CD14-positive monocyte (primary cell): ENCODE results near the gene COX6A2. TPM values are rescaled to one million over a fixed set of nuclear protein-coding genes. Genes with fewer than 3 reads are reported as not detected.
"Not testable (repeated sequence)": the region's sequence is repeated elsewhere in the genome, so short reads cannot be mapped to it uniquely, and the experiment has no call there.

ENCODE experiments used
- DNase-seq, 3 donors: peaks; one replicate each; pipeline ENCODE4 v3.0.0-alpha.2; 2011 to 2022
- H2AFZ ChIP-seq: 2 replicates; pipeline ENCODE4 v1.6.0; 2012; ENCODE audit warnings: mild to moderate bottlenecking, low read depth, low read length, inconsistent platforms; ENCODE audit not compliant: insufficient read depth, poor library complexity, severe bottlenecking
- H3K27ac ChIP-seq, 2 donors: 1 replicate in 1 of 2; 2 replicates in 1 of 2; pipeline ENCODE4 v1.5.1; 2012 to 2013; ENCODE audit warnings: low read length in 2 of 2, control low read depth in 1 of 2, inconsistent platforms in 1 of 2, low read depth in 1 of 2, mild to moderate bottlenecking in 1 of 2
- H3K27me3 ChIP-seq, 2 donors: one replicate each; pipeline versions ENCODE4 v1.6.0 to v1.6.1; 2011 to 2013; ENCODE audit warnings: low read length in 2 of 2; ENCODE audit not compliant: control insufficient read depth in 2 of 2, insufficient read depth in 2 of 2
- H3K36me3 ChIP-seq, 2 donors: replicated peaks in 1 of 2; 1 replicate in 1 of 2; 2 replicates in 1 of 2; pipeline versions ENCODE4 v1.5.1 to v1.6.1; 2012 to 2013; ENCODE audit warnings: low read length in 2 of 2, control low read depth in 1 of 2, inconsistent platforms in 1 of 2, mild to moderate bottlenecking in 1 of 2; ENCODE audit not compliant: insufficient read depth in 2 of 2, control insufficient read depth in 1 of 2
- H3K4me1 ChIP-seq, 2 donors: 1 replicate in 1 of 2; 2 replicates in 1 of 2; pipeline versions ENCODE4 v1.5.1 to v1.6.1; 2012 to 2013; ENCODE audit warnings: low read length in 2 of 2, control low read depth in 1 of 2, inconsistent platforms in 1 of 2, mild to moderate bottlenecking in 1 of 2, moderate library complexity in 1 of 2; ENCODE audit not compliant: insufficient read depth in 2 of 2, control insufficient read depth in 1 of 2
- H3K4me2 ChIP-seq: replicated peaks from 2 replicates; pipeline ENCODE3; 2012; ENCODE audit warnings: low read length, moderate library complexity, mild to moderate bottlenecking; ENCODE audit not compliant: poor library complexity, severe bottlenecking; ENCODE audit errors: extremely low read depth
- H3K4me3 ChIP-seq, 3 experiments: fragments of 200-600 bp in 1 of 3; sonication (generic) in 1 of 3; replicated peaks in 1 of 3; 1 replicate in 2 of 3; 2 replicates in 1 of 3; pipeline ENCODE4 v1.5.1; 2011 to 2013; ENCODE audit warnings: low read length in 3 of 3, mild to moderate bottlenecking in 3 of 3, control low read depth in 2 of 3, low read depth in 2 of 3, inconsistent platforms in 1 of 3, moderate library complexity in 1 of 3
- H3K79me2 ChIP-seq: 2 replicates; pipeline ENCODE4 v1.6.0; 2012; ENCODE audit warnings: mild to moderate bottlenecking, control low read depth, inconsistent platforms, low read length, moderate library complexity; ENCODE audit not compliant: insufficient read depth
- H3K9ac ChIP-seq: 2 replicates; pipeline ENCODE4 v1.6.0; 2017; ENCODE audit warnings: low read length, mild to moderate bottlenecking; ENCODE audit not compliant: insufficient read depth, poor library complexity, severe bottlenecking
- H3K9me3 ChIP-seq, 2 donors: replicated peaks in 1 of 2; 1 replicate in 1 of 2; 2 replicates in 1 of 2; pipeline versions ENCODE4 v1.5.1 to v1.6.1; 2012 to 2013; ENCODE audit warnings: low read length in 2 of 2, control low read depth in 1 of 2; ENCODE audit not compliant: control insufficient read depth in 1 of 2, insufficient read depth in 1 of 2
- H4K20me1 ChIP-seq: 2 replicates; pipeline ENCODE4 v1.6.0; 2012; ENCODE audit warnings: mild to moderate bottlenecking, low read length, control low read depth, moderate library complexity; ENCODE audit not compliant: insufficient read depth
- H3K27ac Mint-ChIP-seq, 7 donors: one replicate each; pipeline ENCODE4 v1.8.0; 2020; ENCODE audit warnings: mild to moderate bottlenecking in 7 of 7, mixed read lengths in 7 of 7, moderate library complexity in 6 of 7, inconsistent platforms in 2 of 7
- H3K27me3 Mint-ChIP-seq, 3 donors: one replicate each; pipeline ENCODE4 v1.8.0; 2021 to 2022; ENCODE audit warnings: low read depth in 3 of 3, mild to moderate bottlenecking in 3 of 3, mixed read lengths in 3 of 3, moderate library complexity in 3 of 3, inconsistent platforms in 1 of 3
- H3K36me3 Mint-ChIP-seq, 2 donors: one replicate each; pipeline ENCODE4 v1.8.0; 2020; ENCODE audit warnings: mixed read lengths in 2 of 2, inconsistent platforms in 1 of 2, mild to moderate bottlenecking in 1 of 2
- H3K4me1 Mint-ChIP-seq: one replicate; pipeline ENCODE4 v1.8.0; 2020; ENCODE audit warnings: mild to moderate bottlenecking, mixed read lengths
- H3K4me3 Mint-ChIP-seq, 2 donors: one replicate each; pipeline ENCODE4 v1.8.0; 2020; ENCODE audit warnings: mild to moderate bottlenecking in 2 of 2, mixed read lengths in 2 of 2, moderate library complexity in 1 of 2
- H3K9me3 Mint-ChIP-seq, 7 donors: one replicate each; pipeline ENCODE4 v1.8.0; 2020 to 2022; ENCODE audit warnings: mixed read lengths in 7 of 7, mild to moderate bottlenecking in 6 of 7, moderate library complexity in 6 of 7, inconsistent platforms in 2 of 7
- WGBS: methylation state at CpG from one replicate; pipeline ENCODE4 v1.1.5; 2013; ENCODE audit warnings: missing lambda C conversion rate; ENCODE audit not compliant: insufficient coverage; 5-methylcytosine and 5-hydroxymethylcytosine counted together
- intact Hi-C, 2 donors: fragments of 100-400 bp; cut with micrococcal nuclease; formaldehyde crosslinking; loops; one replicate each; pipeline versions ENCODE4 v1.15.0 to v1.15.1; 2023
- polyA plus RNA-seq, 3 donors: library from polyadenylated mRNA; depleted of rRNA in 1 of 3; unstranded in 2 of 3; stranded (reverse) in 1 of 3; fragments of 300-500 nt in 2 of 3; fragments of >200 nt in 1 of 3; fragmentation: Illumina TruSeq in 2 of 3; gene quantifications; 1 replicate in 2 of 3; 2 replicates in 1 of 3; pipeline ENCODE4 v1.2.3, GENCODE V29; 2012 to 2021
- TF ChIP-seq, protein P1 (sequence below): fragments of 200-600 bp; IDR thresholded peaks from one replicate; pipeline ENCODE4 v1.8.0; 2022; ENCODE audit warnings: antibody characterized with exemption, mild to moderate bottlenecking

COX6A2 gene
- polyA plus RNA-seq, 3 donors, result not detected

DNA sequence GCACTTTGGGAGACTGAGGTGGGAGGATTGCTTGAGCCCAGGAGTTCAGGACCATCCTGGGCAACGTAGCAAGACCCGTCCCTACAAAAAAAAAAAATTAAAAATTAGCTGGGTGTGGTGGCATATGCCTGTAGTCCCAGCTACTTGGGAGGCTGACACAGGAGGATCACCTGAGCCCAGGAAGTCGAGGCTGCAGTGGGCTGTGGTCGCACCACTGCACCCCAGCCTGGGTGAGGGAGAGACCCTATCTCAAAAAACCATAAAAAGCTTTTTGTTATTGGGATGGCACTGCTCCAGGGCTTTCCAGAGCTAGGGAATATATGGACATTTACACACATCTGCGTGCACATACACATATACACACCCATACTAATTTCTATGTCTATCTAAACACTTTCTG is 23.0 kb upstream of the COX6A2 start:
- Histone ChIP-seq H3K9me3 (no peaks in the 10 kb centered on the region), H3K27ac (no peak overlapping the region), H3K4me3 (no peak overlapping the region), H3K36me3 (no peaks in the 10 kb centered on the region), H3K79me2 (peaks cover 14% of the 10 kb centered on the region), H4K20me1 (peaks cover 17% of the 10 kb centered on the region), H3K27me3 (no peaks in the 10 kb centered on the region), H3K4me2 (no peak overlapping the region), H3K9ac (no peak overlapping the region), H2AFZ (no peak overlapping the region), H3K4me1 (peaks cover 30 to 31% of the 10 kb centered on the region in 2 donors)
- Mint-ChIP-seq H3K36me3 (peaks cover 5 to 10% of the 10 kb centered on the region in 2 donors), H3K4me1 (peaks cover 38% of the 10 kb centered on the region), H3K27me3 (peaks cover 0 to 5% (median 3%) of the 10 kb centered on the region in 3 donors), H3K27ac (no peak overlapping the region), H3K4me3 (no peak overlapping the region), H3K9me3 (peaks cover 0 to 3% (median 0%) of the 10 kb centered on the region in 7 donors)
- WGBS, result 100% methylated on average over 1 of the region's 5 CpGs
- intact Hi-C loops, result no loop called here
- DNase-seq, result no peak
- TF ChIP-seq, protein P1, sequence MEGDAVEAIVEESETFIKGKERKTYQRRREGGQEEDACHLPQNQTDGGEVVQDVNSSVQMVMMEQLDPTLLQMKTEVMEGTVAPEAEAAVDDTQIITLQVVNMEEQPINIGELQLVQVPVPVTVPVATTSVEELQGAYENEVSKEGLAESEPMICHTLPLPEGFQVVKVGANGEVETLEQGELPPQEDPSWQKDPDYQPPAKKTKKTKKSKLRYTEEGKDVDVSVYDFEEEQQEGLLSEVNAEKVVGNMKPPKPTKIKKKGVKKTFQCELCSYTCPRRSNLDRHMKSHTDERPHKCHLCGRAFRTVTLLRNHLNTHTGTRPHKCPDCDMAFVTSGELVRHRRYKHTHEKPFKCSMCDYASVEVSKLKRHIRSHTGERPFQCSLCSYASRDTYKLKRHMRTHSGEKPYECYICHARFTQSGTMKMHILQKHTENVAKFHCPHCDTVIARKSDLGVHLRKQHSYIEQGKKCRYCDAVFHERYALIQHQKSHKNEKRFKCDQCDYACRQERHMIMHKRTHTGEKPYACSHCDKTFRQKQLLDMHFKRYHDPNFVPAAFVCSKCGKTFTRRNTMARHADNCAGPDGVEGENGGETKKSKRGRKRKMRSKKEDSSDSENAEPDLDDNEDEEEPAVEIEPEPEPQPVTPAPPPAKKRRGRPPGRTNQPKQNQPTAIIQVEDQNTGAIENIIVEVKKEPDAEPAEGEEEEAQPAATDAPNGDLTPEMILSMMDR, result no peak

DNA sequence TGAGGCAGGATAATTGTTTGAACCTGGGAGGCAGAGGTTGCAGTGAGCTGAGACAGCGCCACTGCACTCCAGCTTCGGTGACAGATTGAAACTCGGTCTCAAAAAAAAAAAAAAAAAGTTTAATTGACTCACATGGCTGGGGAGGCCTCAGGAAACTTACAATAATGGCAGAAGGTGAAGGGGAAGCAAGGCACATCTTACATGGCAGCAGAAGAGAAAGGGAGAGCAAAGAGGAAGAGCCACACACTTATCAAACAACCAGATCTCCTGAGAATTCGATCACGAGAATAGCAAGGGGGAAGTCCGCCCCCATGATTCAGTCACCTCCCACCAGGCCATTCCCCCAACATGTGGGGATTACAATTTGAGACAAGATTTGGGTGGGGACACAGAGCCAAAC is 17.8 kb upstream of the COX6A2 start:
- not testable (repeated sequence) for H4K20me1 ChIP-seq, H3K27me3 ChIP-seq, H3K36me3 Mint-ChIP-seq, H3K4me1 ChIP-seq, H3K4me1 Mint-ChIP-seq, H3K27ac ChIP-seq, DNase-seq, H3K9me3 ChIP-seq, H3K4me3 ChIP-seq, H3K4me3 Mint-ChIP-seq, H3K36me3 ChIP-seq, H3K79me2 ChIP-seq, H2AFZ ChIP-seq, H3K4me2 ChIP-seq, H3K9ac ChIP-seq
- intact Hi-C loops, result loop anchor here (10.0 kb wide), 2 partner anchors 61 to 271 kb away; no protein-coding TSS in a partner anchor
- 100% methylated on average over 2 of the region's 6 CpGs for WGBS
- Mint-ChIP-seq H3K27me3 (peaks cover 2 to 11% (median 2%) of the 10 kb centered on the region in 3 donors), H3K27ac (peak overlapping the region in 2 of 7 donors; percentile 28 to 61), H3K9me3 (peaks cover 4 to 11% (median 4%) of the 10 kb centered on the region in 7 donors)
